Astrocyte of the spinal cord (primary cell): Measurements from ENCODE around the gene DDX11.
A peak's percentile ranks its signal among the peaks of the same experiment; 100 is the strongest.
"Not testable (repeated sequence)": the region's sequence is repeated elsewhere in the genome, so short reads cannot be mapped to it uniquely, and the experiment has no call there.

Experiments used
- DNase-seq: peaks from one replicate; pipeline ENCODE4 v3.0.0; 2011; ENCODE audit warnings: low read depth, low spot score
- H3K4me3 ChIP-seq: 2 replicates; pipeline ENCODE4 v1.5.1; 2011; ENCODE audit warnings: low read depth, mild to moderate bottlenecking, low read length, moderate library complexity
- in situ Hi-C: cut with HindIII; loops from 2 replicates; pipeline ENCODE4 v1.10.0; 2017; ENCODE audit warnings: low sequenced_read_pairs
- TF ChIP-seq, protein P1 (sequence below): IDR thresholded peaks from 2 replicates; pipeline ENCODE4 v1.5.1; 2012; ENCODE audit warnings: low read depth, mild to moderate bottlenecking, low read length, inconsistent platforms

DDX11 gene

DNA sequence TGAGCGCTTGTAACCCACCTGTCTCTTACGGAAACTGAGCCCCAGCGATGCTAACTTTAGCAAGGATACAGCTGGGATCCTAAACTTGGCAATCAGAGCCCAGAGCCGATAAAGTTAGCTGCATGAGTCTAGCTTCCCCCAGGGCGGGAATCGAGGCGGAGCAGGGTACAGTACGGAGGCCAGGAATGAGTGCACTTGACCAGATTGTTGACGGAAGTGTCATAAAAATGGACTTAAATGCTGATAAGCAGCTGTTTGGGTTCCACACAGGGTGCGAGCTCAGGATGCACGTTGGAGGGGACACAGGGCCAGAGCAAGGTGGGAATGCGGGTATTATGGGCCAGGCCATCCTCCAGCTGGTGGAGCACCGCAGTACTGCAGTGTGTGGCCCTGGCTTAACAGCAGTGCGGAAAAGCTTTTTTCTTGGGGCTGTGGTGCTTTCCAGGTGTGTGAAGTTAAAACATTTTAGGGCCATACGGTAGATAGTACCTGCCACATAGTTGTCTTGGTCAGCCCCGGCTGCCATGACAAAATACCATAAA lies 744 bp downstream of the DDX11 start:
- TF ChIP-seq, protein P1, sequence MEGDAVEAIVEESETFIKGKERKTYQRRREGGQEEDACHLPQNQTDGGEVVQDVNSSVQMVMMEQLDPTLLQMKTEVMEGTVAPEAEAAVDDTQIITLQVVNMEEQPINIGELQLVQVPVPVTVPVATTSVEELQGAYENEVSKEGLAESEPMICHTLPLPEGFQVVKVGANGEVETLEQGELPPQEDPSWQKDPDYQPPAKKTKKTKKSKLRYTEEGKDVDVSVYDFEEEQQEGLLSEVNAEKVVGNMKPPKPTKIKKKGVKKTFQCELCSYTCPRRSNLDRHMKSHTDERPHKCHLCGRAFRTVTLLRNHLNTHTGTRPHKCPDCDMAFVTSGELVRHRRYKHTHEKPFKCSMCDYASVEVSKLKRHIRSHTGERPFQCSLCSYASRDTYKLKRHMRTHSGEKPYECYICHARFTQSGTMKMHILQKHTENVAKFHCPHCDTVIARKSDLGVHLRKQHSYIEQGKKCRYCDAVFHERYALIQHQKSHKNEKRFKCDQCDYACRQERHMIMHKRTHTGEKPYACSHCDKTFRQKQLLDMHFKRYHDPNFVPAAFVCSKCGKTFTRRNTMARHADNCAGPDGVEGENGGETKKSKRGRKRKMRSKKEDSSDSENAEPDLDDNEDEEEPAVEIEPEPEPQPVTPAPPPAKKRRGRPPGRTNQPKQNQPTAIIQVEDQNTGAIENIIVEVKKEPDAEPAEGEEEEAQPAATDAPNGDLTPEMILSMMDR: peak; percentile 22
- in situ Hi-C loops, DNase-seq: not testable (repeated sequence)
- peak overlapping the region; percentile 53 for H3K4me3 ChIP-seq

DNA sequence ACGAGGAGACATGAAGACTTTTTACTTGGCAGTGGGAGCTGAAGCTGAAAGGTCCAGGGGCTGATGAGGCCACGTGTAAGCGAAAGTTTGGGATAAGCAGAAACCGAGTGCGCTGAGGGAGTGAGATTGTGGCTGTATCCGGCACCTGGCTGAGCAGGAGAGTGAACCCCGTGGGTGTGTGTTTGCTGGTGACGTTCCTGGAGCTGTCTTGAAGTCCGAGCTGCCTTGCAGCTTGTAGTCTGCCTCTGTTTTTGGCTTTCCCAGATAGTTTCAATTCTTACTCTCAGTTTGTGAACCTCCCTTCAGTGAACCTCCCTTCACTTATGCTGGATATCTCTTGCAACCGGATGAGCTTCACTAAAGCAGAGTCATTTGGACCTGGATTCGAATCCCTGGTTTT lies 2.5 kb downstream of the DDX11 start:
- DNase-seq, in situ Hi-C loops, H3K4me3 ChIP-seq: not testable (repeated sequence)

DNA sequence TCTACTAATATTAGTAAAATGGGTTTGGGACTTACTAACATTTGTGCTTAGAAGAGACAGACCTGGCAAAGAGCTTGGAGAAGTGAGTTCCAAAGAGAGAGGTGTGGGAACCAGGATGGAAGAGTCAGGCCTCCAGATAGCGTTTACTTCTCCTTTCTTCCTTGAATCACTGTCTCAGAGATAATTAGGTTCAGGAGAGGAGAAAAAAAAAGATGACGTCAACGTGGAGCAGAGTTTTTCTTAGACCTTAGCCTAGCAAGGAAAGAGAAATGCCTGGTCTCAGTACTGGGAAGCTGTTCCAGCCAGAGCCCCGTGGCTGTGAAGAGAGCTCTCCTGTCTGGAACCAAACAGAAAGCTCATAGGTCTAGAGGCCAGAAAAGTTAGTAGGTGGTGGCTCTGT lies 3.4 kb downstream of the DDX11 start:
- in situ Hi-C loops, H3K4me3 ChIP-seq, DNase-seq: not testable (repeated sequence)

DNA sequence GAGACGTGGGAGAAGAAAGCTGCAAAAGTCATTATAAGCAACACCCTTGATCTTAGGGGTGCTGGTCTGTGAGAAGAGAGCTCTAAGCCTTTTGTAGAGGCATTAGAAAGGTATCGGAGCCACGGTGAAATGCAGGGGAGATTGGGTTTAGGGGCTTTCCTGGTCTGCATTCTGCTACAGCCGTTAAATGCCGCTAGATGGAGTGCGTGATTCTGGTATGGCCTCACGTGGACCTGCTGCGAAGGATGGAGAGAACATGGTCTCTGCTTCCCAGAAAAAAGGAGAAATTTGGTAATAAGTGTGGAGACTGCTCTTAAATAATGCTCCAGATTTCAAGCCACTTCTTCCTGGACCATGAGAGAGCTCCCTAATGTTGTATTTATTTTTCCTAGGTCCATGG lies 4.3 kb downstream of the DDX11 start:
- DNase-seq, H3K4me3 ChIP-seq, in situ Hi-C loops: not testable (repeated sequence)

DNA sequence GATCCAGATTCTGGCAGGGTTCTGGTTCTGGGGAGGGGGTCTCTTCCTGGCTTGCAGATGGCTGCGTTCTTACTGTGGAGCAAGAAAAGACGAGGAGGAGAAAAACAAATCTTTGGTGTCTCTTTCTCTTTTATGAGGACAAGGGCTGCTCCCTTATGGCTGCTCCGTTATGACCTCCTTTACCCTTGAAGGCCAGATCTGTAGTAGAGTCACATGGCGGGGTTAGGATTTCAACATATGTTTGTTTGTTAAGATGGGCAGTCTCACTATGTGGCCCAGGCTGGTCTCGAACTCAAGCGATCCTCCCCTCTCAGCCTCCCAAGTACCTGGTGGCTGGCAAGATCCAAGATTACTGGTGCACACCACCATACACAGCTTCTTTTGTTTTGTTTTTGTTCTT lies 5.8 kb downstream of the DDX11 start:
- H3K4me3 ChIP-seq, in situ Hi-C loops, DNase-seq: not testable (repeated sequence)

DNA sequence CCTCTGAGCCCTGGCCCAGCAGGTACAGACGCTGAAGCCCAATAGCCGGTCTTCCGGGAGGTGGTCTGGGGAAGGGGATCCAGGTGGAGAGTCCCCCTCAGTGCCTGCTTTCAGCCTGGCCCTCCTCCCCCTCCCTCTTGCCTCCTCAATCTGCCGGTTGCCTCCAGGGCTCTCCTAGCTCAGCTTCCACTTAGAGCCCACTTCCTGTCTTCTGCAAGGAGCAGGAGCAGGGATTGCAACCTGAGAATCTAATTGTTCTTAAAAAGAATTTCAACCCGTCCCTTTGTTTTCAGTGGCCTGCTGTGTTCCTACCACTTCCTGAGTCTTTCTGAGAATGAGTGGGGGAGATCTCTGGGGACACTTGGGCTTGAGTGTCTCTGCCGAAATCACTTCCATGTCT lies 6.6 kb downstream of the DDX11 start:
- H3K4me3 ChIP-seq, in situ Hi-C loops: not testable (repeated sequence)
- DNase-seq: peak; percentile 55

DNA sequence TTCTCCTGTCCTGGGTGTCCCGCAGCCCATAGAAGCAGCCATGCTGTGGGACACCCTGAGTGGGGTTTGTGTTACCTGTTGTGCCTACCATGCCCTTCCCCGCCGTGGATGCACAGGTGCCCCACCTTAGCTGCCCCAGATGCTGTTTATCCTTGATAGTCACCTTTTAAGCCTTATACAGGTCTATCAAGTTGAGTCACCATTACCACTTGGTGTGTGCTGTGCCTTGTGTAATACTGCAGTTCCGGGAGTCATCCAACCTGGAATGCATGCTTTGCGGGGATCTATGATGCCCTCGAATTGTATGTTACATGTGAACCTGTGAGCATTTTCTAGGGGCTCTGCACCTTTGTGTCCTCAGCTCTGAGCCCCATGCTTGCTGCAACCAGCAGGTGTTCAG lies 7.6 kb downstream of the DDX11 start:
- H3K4me3 ChIP-seq, in situ Hi-C loops, DNase-seq: not testable (repeated sequence)

DNA sequence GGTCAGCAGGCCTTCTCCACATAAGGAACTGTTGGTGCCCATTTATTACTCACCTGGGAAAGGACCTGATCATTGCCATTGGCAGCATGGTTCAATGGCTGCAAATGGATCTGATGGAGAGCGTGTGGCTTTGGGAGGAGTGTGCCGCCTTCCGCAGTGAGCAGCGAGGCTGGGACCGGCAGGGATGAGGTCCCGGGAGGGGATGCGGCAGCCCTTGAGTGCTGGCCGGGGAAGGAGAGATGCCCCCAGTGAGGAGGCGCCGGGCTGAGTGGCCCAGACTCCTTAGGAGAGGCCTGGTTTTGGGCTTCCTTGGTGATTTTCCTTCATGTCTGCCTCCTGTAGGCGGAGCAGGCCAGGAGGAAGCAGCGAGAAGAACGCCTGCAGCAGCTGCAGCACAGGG lies 10.6 kb downstream of the DDX11 start:
- DNase-seq, H3K4me3 ChIP-seq, in situ Hi-C loops: not testable (repeated sequence)

DNA sequence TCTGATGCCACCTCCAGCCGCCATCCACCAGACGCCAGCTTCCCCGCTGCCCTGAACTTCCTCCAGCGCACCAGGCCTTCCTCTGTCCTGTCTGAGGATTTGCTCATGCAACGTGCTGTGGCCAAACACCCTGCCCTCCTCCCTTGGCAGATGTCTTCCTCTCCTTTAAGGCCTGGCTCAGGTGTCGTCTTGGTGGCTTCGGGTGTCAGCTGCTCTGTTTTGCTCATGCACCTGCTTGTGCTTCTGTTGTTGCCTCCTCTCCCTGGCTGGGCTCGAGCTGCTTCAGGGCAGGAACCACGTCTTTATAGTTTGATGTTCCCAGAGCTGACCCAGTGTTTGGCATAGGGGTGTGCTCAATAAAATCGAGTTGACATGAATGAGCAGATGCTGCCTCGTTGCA lies 12.4 kb downstream of the DDX11 start:
- H3K4me3 ChIP-seq, DNase-seq, in situ Hi-C loops: not testable (repeated sequence)

DNA sequence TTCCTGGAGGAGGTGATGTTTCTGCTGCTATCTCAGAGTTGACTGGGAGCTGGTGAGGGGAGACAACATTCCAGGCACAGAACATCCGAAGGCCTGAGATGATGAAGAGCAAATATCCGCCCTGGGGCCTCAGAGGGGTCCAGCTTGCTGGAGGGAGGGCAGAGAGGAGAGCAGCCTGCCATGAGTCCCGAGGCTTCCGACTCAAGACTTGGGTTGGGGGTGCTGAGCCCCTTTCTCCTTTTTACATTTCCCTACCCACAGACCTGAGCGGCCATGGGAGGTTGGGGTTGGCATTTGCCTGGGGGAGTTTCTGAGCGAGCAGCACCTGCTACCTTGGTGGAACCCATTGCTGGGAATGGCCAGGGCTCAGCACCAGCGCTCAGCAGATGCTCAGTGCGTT lies 13.8 kb downstream of the DDX11 start:
- DNase-seq, H3K4me3 ChIP-seq, in situ Hi-C loops: not testable (repeated sequence)

DNA sequence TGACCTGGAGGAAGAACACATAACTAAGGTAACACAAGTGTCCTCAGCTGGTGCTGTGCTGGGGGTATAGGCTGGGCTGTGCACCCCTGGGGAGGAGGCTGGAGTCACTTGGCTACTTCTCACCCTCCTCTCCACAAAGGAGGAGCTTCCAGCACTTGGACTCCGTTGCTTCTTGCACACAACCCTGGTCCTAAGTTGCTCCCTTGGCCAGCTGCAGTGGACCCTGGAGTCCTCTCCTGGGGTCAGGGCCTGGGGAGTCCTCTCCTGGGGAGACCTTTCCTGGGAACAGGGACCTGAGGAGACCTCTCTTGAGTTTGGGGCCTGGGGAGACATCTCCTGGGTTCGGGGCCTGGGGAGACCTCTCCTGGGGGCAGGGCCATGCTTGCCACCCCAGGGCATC lies 14.3 kb downstream of the DDX11 start:
- DNase-seq, H3K4me3 ChIP-seq, in situ Hi-C loops: not testable (repeated sequence)

DNA sequence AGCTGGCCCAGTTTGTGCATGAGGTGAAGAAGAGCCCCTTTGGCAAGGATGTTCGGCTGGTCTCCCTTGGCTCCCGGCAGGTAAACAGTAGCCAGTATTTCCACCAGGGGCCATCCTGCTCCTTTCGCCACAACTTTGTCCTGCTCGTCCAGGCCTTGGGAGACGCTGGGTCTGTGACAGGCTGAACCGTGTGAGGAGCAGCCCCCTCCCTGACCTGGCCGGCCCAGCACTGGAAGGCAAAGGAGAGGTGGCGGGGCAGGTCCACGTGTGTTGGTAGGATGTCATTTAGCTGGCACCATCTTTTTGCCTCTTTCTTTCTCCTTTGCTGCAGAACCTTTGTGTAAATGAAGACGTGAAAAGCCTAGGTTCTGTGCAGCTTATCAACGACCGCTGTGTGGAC lies 15.4 kb downstream of the DDX11 start:
- no peak for DNase-seq
- in situ Hi-C loops: no loop called here
- TF ChIP-seq, protein P1: no peak
- no peak overlapping the region for H3K4me3 ChIP-seq

DNA sequence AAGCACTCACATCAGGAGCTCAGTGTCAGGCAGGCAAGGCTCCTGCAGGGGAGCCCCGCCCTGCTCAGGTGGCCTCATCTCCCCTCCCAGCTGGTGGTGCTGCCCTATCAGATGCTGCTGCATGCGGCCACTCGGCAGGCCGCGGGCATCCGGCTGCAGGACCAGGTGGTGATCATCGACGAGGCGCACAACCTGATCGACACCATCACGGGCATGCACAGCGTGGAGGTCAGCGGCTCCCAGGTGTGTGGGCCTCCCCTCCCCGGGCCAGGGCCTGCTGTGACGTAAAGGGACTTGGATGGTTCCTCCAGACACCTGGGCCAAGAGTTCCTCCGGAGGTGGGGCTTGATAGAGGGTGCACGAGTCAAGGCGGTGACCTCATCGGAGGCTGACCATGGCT lies 18.0 kb downstream of the DDX11 start:
- H3K4me3 ChIP-seq, DNase-seq, in situ Hi-C loops: not testable (repeated sequence)

DNA sequence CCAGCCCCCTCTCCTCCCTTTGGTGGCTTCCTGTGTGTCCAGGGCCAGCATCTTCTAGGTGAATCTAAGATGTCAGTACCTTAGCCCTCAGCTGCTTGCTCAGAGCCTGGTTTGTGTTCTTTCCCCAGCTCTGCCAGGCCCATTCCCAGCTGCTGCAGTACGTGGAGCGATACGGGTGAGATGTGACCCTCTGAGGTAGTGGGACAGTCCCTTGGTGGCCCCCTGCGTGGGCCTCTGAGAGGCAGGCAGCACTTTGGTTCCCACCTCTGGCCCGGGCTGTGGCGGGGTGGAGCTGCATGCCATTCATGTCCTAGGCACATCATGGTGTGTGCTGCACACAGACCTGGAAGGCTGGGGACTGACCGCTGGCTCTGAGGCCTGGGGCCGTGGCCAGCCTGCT lies 19.1 kb downstream of the DDX11 start:
- in situ Hi-C loops, H3K4me3 ChIP-seq: not testable (repeated sequence)

DNA sequence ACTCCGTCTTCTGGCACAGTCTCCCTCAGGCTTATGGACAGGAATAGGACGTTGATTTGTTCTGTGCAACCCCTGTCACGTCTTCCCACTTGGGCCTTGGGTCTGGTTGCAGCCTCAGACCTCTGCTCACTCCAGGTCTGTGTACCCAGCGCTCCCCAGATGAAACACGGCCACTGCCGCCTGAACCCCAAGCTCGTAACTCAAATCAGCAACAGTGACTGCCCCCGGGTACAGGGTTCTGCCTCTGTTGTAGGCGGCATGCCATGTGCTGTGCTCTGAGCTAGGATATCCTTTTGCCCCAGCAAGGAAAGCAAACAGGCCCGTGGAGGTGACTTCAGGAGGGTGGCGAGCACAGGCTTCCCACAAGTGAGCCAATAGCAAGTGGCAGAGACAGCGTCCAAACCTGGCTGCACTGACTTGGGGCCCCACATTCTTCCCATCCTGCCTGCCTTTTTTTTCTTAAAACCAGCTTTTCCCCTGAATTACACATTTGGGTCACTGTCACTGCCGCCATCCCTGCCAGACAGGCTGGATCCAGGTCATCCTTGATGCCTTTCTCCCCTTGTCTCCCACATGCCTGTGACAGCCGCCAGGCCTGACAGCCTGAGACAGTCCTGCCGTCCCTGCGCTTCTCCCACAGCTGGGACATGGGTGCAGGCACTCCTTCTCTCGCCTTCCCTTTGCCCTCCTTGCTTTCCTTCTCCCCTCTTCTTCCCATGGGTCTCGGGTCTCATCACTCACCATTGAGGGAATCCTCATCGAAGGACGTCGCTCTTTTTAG lies 21.6 kb downstream of the DDX11 start:
- not testable (repeated sequence) for H3K4me3 ChIP-seq

More for the DNA sequence above, 19.1 kb downstream of the DDX11 start:
- DNase-seq: not testable (repeated sequence)

More for the DNA sequence above, 21.6 kb downstream of the DDX11 start:
- in situ Hi-C loops, DNase-seq: not testable (repeated sequence)
